ENCODE results near the gene RNH1. TPM values are rescaled to one million over a fixed set of nuclear protein-coding genes. Genes with fewer than 3 reads are reported as not detected.
"Not testable (repeated sequence)": the region's sequence is repeated elsewhere in the genome, so short reads cannot be mapped to it uniquely, and the experiment has no call there.

RNH1 gene
- total RNA-seq, 2 donors from 2014 or later = 108 to 127 TPM

- Mint-ChIP-seq H3K4me3 (peak overlapping the region; percentile 76), H3K27ac (peak overlapping the region; percentile 8), H3K36me3 (ENCODE audit: low read depth) (no peaks in the 10 kb centered on the region), H3K4me1 (peaks cover 2% of the 10 kb centered on the region), H3K27me3 (no peaks in the 10 kb centered on the region)
- peak; percentile 84 to 93 (median 86) for DNase-seq
- H3K9me3 ChIP-seq (ENCODE audit: control insufficient read depth, low read length, poor library complexity, severe bottlenecking) = no peaks in the 10 kb centered on the region
- peak; percentile 96 for ATAC-seq
Observed at GRCh38 chr11:518463-519202, 11.6 kb upstream of the RNH1 start.

GRCh38 chr11:516918-517685, 10.1 kb upstream of the RNH1 start:
- ATAC-seq; H3K27me3 Mint-ChIP-seq; H3K4me3 Mint-ChIP-seq; DNase-seq; H3K4me1 Mint-ChIP-seq; H3K36me3 Mint-ChIP-seq (ENCODE audit: low read depth); H3K9me3 ChIP-seq (ENCODE audit: control insufficient read depth, low read length, poor library complexity, severe bottlenecking); H3K27ac Mint-ChIP-seq: not testable (repeated sequence)

GRCh38 chr11:516400-516799, 9.4 kb upstream of the RNH1 start:
- H3K4me1 Mint-ChIP-seq = peaks cover 2% of the 10 kb centered on the region
- H3K4me3 Mint-ChIP-seq = no peak overlapping the region

GRCh38 chr11:515131-515530, 8.1 kb upstream of the RNH1 start:
- no peaks in the 10 kb centered on the region for H3K27me3 Mint-ChIP-seq
- H3K4me1 Mint-ChIP-seq = peaks cover 2% of the 10 kb centered on the region
- peak overlapping the region; percentile 49 for H3K27ac Mint-ChIP-seq
- ATAC-seq (no peak), DNase-seq (no peak)
- H3K4me3 Mint-ChIP-seq = no peak overlapping the region
- H3K36me3 Mint-ChIP-seq (ENCODE audit: low read depth) = no peaks in the 10 kb centered on the region
- no peaks in the 10 kb centered on the region for H3K9me3 ChIP-seq (ENCODE audit: control insufficient read depth, low read length, poor library complexity, severe bottlenecking)

More at GRCh38 chr11:516400-516799, 9.4 kb upstream of the RNH1 start:
- DNase-seq (no peak), ATAC-seq (no peak)
- H3K9me3 ChIP-seq (ENCODE audit: control insufficient read depth, low read length, poor library complexity, severe bottlenecking) = no peaks in the 10 kb centered on the region
- Mint-ChIP-seq H3K27ac (no peak overlapping the region), H3K27me3 (no peaks in the 10 kb centered on the region), H3K36me3 (ENCODE audit: low read depth) (no peaks in the 10 kb centered on the region)

- no peaks in the 10 kb centered on the region for H3K36me3 Mint-ChIP-seq (ENCODE audit: low read depth)
- H3K9me3 ChIP-seq (ENCODE audit: control insufficient read depth, low read length, poor library complexity, severe bottlenecking) = no peaks in the 10 kb centered on the region
- DNase-seq (no peak), ATAC-seq (no peak)
- H3K4me3 Mint-ChIP-seq = no peak overlapping the region
- no peaks in the 10 kb centered on the region for H3K27me3 Mint-ChIP-seq
- H3K4me1 Mint-ChIP-seq = peaks cover 2% of the 10 kb centered on the region
- H3K27ac Mint-ChIP-seq = peak overlapping the region; percentile 49
Observed at GRCh38 chr11:514606-515005, 7.6 kb upstream of the RNH1 start.

- H3K36me3 Mint-ChIP-seq (ENCODE audit: low read depth) = no peaks in the 10 kb centered on the region
- DNase-seq (no peak), ATAC-seq (no peak)
- no peaks in the 10 kb centered on the region for H3K9me3 ChIP-seq (ENCODE audit: control insufficient read depth, low read length, poor library complexity, severe bottlenecking)
- no peaks in the 10 kb centered on the region for H3K4me1 Mint-ChIP-seq
- H3K27ac Mint-ChIP-seq = no peak overlapping the region
- peak overlapping the region; percentile 43 for H3K4me3 Mint-ChIP-seq
- H3K27me3 Mint-ChIP-seq = no peaks in the 10 kb centered on the region
Observed at GRCh38 chr11:512761-513595, 5.9 kb upstream of the RNH1 start.

GRCh38 chr11:508956-509355, 1.9 kb upstream of the RNH1 start:
- H3K4me3 Mint-ChIP-seq = no peak overlapping the region
- DNase-seq (no peak), ATAC-seq (no peak)
- H3K9me3 ChIP-seq (ENCODE audit: control insufficient read depth, low read length, poor library complexity, severe bottlenecking) = no peaks in the 10 kb centered on the region
- no peaks in the 10 kb centered on the region for H3K27me3 Mint-ChIP-seq
- H3K36me3 Mint-ChIP-seq (ENCODE audit: low read depth) = no peaks in the 10 kb centered on the region
- peaks cover 8% of the 10 kb centered on the region for H3K4me1 Mint-ChIP-seq
- H3K27ac Mint-ChIP-seq = no peak overlapping the region

GRCh38 chr11:507727-508515, 879 bp upstream of the RNH1 start:
- Mint-ChIP-seq H3K27ac (no peak overlapping the region), H3K36me3 (ENCODE audit: low read depth) (no peaks in the 10 kb centered on the region), H3K4me3 (peak overlapping the region; percentile 97), H3K4me1 (peaks cover 14% of the 10 kb centered on the region), H3K27me3 (no peaks in the 10 kb centered on the region)
- no peaks in the 10 kb centered on the region for H3K9me3 ChIP-seq (ENCODE audit: control insufficient read depth, low read length, poor library complexity, severe bottlenecking)
- no peak for DNase-seq
- no peak for ATAC-seq

GRCh38 chr11:506238-506994, 626 bp downstream of the RNH1 start:
- Mint-ChIP-seq H3K27ac (peak overlapping the region; percentile 97), H3K36me3 (ENCODE audit: low read depth) (no peaks in the 10 kb centered on the region), H3K4me3 (peak overlapping the region; percentile 97), H3K4me1 (peaks cover 16% of the 10 kb centered on the region), H3K27me3 (no peaks in the 10 kb centered on the region)
- no peaks in the 10 kb centered on the region for H3K9me3 ChIP-seq (ENCODE audit: control insufficient read depth, low read length, poor library complexity, severe bottlenecking)
- peak; percentile 76 for ATAC-seq
- peak; percentile 95 to 98 (median 96) for DNase-seq

GRCh38 chr11:504994-505344, 2.1 kb downstream of the RNH1 start:
- peak overlapping the region; percentile 86 for H3K4me3 Mint-ChIP-seq
- H3K27me3 Mint-ChIP-seq = no peaks in the 10 kb centered on the region
- no peaks in the 10 kb centered on the region for H3K36me3 Mint-ChIP-seq (ENCODE audit: low read depth)
- DNase-seq = no peak
- ATAC-seq = no peak
- H3K9me3 ChIP-seq (ENCODE audit: control insufficient read depth, low read length, poor library complexity, severe bottlenecking) = no peaks in the 10 kb centered on the region
- peak overlapping the region; percentile 97 for H3K27ac Mint-ChIP-seq
- peaks cover 16% of the 10 kb centered on the region for H3K4me1 Mint-ChIP-seq

- DNase-seq = no peak
- H3K4me1 Mint-ChIP-seq = peaks cover 16% of the 10 kb centered on the region
- no peaks in the 10 kb centered on the region for H3K9me3 ChIP-seq (ENCODE audit: control insufficient read depth, low read length, poor library complexity, severe bottlenecking)
- no peaks in the 10 kb centered on the region for H3K36me3 Mint-ChIP-seq (ENCODE audit: low read depth)
- peak overlapping the region; percentile 97 for H3K27ac Mint-ChIP-seq
- no peak for ATAC-seq
- H3K27me3 Mint-ChIP-seq = no peaks in the 10 kb centered on the region
- H3K4me3 Mint-ChIP-seq = peak overlapping the region; percentile 86
Observed at GRCh38 chr11:504053-504993, 2.7 kb downstream of the RNH1 start.

Measured in T-helper 17 cell (primary cell).